HUDEP-2 (cell line): ENCODE data around the gene HIBCH.
"Not testable (repeated sequence)": the region's sequence is repeated elsewhere in the genome, so short reads cannot be mapped to it uniquely, and the experiment has no call there.

Experiments
- DNase-seq, 76 experiments: peaks; one replicate each; lab custom pipeline; 2025; ENCODE audit not compliant: unreplicated experiment in 76 of 76; lab: John Stamatoyannopoulos, UW

The HIBCH gene

DNA sequence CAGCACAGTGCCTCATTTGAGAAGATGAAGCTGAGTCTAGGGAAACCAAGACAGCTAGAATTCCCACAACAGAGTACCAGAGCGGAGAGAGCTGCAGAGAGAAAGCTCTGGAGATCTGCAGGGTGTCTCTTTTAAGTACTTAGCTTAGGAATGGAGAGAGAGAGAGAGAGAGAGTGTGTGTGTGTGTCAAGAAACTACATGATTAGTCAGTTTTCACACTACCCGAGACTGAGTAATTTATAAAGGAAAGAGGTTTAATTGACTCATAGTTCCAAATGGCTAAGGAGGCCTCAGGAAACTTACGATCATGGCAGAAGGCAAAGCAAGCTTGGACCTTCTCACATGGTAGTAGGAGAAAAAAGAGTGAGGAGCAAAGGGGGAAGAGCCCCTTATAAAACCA, 64.0 kb downstream of the HIBCH start:
- no peak for DNase-seq

DNA sequence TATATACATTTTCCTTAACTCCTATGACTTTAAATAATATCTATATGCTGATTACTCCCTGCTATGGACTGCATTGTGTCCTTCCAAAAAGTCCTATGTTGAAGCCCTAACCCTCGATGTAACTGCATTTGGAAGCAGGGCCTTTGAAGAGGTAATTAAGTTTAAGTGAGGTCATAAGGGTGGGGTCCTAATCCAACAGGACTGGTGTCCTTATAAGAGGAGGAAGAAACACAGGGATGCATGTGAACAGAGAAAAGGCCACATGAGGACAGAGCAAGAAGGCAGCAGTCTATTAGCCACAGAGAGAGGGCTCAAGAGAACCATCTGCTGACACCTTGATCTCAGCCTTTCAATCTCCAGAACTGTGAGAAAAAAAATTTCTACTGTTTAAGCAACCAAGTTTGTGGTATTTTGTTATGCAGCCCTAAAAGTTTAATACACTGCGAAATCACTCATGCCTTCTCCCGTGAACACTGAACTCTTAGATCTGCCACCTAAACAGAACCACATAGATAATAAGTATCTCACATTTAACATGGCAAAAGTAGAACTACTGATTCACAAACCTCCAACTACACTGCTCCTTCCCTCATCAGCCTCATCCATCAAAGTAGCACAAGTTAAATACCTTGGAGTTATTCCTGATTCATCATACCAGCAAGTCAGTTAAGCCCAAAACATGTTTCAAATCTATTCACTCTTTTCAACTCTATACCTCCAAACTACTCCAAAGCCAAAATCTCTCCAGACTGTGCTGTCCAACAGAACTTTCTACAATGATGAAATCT, 65.4 kb downstream of the HIBCH start:
- no peak for DNase-seq

- no peak for DNase-seq
Measured at GRCh38 chr2:190250421-190250820, 69.2 kb downstream of the HIBCH start.

- DNase-seq: no peak
Measured at GRCh38 chr2:190235551-190236075, 84.0 kb downstream of the HIBCH start.

DNA sequence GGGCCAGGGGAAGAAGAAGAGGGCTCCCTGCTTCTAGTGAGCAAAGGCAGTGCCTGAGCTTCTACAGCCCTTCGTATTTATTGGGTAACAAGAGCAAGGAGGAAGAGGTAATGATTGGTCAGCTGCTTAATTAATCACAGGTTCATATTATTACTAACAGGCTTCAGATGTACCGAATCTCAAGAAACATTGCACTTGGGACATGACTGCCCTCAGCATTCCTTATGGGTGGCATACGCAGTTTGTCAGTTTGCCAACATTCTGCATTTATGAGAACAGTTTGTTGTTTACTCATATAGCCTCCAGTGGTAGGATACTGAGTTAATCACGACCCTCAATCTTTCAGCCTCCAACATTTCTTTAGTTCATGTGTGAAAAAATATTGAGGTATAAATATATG, 84.5 kb downstream of the HIBCH start:
- DNase-seq: no peak

GRCh38 chr2:190223989-190224388, 95.6 kb downstream of the HIBCH start:
- not testable (repeated sequence) for DNase-seq

GRCh38 chr2:190222745-190223144, 96.9 kb downstream of the HIBCH start:
- not testable (repeated sequence) for DNase-seq

DNA sequence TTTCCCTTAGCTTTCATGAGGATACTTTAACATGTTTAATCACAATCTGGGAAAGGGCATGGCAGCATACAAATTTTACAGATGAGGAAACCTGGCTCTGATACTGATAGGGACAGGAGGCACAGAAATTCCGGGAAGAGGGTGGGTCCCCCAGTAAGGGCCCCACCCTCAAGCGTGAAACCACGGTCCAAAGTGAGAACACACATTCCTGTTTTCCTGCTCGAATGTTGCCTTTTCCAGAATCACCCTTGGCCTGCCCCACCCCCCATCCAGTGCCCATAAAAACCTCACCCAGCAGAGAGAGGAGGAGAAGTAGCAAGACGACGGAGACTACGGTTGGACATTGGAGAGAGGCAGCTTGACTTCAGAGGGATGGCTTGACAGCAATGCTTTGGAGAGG, 98.2 kb downstream of the HIBCH start:
- no peak for DNase-seq

DNA sequence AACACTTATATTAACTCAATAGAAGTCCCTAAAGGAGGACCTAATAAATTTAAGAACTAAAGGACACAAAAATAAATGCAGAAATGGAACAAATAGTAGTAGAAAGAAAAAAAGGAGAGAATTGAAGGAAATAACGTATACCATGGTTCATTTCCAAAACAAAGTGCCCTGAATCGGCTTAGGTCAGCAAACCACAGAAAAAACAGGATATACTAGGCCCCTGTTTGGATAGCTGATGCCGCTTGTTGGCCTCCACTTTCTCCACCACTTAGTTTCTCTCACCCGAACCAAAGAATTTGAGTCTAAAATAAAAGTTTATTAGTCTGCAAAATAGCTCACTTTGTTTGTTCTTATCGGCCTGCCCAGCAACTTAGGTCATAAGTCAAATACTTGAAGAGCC, 100.4 kb downstream of the HIBCH start:
- DNase-seq: no peak

DNA sequence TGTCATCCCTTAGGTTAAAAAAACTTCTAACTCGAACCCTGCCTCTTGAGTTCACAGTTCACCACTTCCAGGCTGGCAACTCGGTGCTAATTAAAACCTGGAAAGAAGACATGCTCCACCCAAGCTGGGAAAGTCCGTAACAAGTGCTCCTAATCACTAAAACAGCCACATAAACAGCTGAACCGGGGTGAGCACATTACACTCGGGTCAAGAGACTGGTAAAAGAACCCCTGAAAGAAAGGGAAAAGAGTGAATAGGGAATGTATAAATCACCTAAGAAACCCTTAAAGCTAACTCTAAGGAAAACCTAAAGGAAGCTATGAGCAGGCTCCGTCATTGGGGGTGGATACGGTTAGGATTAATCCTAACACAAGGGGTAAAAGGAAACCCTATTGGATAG, 102.0 kb downstream of the HIBCH start:
- DNase-seq: no peak

DNA sequence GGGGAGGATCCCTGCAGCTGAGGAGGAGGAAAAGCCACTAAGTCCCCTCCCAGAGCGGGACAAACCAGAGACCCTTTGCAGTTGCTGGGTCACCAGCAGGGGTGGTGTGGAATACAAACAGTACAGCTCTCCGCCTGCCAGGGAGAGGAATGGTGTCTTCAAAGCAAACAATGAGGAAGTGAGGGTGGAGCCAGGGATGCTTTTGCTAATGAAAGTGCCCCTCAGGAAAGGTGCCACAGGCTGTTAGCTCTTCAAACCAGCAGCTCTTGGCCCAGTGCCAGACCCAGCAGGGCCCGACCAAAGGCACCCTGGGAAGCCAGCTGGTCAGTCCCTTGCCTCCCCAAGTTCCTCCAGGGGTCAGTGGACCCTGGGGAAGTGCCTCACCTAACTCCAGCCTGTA, 102.8 kb downstream of the HIBCH start:
- peak in 35 of 76 experiments; percentile 3 to 47 (median 18) for DNase-seq

DNA sequence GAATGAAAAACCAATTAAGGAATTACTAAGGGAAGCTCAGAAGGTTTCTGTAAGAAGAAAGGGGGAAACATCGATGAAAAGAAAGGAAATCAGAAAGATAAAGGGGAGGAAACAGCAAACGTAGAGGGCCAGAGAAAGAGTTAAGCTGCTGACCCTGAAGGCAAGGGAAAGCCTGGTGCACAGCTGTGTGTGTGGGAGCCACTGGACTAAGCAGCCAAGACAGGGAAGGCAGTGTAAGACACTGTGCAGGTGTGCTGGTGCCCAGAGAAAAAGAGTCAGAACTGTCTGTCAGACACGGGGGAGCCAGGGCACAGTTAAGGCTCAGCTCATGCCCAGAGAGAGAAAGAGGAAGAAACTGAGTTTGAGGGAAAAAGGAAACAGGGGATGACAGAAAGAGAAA, 104.0 kb downstream of the HIBCH start:
- DNase-seq: no peak

GRCh38 chr2:190214426-190215194, 105.0 kb downstream of the HIBCH start:
- DNase-seq: peak in 1 of 76 experiments; percentile 20

DNA sequence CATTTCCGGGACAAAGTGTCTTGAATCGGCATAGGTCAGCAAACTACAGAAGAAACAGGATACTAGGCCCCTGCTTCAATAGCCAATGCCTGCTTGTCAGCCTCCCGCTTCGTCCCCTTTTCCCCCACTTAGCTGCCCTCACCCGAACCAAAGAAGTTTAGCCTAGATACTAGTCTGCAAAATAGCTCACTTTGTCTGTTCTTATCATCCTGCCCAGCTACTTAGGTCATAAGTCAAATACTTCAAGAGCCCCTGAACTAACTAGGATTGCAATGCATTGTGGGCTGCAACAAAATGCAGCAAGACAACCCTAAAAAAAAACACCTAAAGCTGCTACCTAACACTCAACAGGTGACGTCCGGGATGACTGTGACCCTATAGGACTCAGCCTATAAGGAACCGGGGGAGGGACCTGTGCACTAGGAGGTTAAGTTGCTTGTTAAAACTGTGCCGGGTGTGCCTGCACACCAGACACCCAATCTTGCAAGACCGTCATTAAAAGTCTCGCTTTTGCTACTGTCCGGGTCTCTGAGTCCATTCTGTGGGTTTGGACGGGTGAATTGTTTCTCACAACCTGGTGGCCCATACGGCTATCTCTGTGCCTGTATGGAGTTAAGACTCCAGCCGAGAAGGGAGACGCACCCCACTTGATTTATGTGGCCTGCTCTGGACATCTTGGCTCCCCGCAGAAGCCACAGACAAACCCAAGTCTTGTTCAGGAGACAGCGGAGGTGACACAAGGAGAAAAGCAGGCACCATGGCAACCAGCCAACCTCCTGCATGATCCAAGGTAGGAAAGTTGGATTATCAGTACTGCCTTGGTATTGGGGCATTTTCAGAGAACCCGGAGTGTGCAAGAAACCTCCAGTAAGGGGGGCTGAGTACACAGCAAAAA, 105.9 kb downstream of the HIBCH start:
- DNase-seq: peak in 1 of 76 experiments; percentile 6

DNA sequence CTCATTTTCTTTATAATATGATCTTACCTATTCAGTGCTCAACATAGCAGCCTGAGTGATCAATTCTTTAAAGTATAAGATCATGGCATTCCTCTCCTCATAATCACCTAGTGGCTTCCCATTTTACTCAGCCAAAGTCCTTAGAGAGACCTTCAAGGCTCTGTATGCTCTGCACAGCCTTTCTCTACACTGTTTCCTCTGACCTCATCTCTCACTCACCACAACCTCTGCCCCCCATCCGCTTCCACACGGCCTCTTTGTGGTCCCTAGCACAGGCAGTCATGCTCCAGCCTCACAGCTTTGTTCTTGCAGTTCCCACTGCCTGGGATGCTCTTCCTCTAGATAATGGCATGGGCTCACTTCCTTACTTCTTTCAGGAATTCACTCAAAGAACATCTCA, 109.2 kb downstream of the HIBCH start:
- no peak for DNase-seq

GRCh38 chr2:190209559-190209958, 110.1 kb downstream of the HIBCH start:
- DNase-seq: no peak

DNA sequence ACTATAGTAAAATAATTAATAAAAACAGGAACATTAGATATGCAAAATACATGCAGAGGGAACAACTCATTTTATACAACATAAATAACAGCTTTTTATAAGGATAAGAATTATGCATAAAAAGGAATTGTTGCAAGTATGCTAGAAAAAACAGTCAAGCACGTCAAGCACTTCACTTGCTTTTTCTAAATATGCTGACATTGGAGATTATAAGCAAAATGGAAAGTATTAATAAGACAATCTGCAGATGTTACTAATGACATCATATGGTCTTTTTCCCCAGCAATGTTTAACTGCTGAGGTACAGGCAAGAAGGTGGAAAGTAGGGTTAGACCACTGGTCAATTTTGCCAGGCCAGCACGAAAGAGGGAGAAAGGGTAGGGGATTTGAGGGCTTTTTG, 111.7 kb downstream of the HIBCH start:
- DNase-seq: no peak

DNA sequence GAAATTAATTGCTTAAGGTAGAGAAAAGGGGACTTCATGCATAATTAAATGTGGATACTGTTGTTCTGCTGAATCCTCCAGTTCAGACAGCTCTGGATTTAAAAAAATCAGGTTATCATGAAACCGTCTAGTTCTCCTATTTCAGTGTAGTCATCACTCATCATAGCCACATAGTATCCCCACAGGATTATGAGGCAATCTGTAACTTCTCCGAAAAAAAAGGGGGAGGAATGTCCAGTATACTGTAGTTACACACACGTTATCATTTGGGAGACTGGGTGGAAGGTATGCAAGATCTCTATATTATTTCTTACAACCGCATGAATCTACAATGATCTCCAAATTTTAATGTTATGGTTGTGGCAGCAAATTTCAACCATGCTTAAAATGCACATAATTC, 114.0 kb downstream of the HIBCH start:
- DNase-seq: no peak

DNA sequence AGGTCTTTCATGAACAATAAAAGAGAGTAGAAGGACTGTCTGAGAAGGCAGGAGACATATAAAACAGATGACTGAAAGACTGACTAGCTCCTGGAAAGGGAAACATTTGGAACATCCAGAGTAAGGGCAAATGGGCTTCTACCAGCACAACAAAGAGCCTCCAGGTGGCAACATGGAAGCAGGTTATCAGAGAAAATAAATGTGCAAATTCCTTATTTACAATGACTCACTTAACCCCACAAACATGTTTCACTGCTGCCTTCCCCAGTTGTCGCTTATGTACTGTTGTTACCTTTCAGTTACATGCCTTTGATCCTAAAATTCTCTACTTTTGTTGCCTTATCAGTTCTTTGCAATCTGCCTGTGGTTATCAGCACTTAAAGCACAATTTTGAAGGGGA, 117.0 kb downstream of the HIBCH start:
- DNase-seq: no peak

DNA sequence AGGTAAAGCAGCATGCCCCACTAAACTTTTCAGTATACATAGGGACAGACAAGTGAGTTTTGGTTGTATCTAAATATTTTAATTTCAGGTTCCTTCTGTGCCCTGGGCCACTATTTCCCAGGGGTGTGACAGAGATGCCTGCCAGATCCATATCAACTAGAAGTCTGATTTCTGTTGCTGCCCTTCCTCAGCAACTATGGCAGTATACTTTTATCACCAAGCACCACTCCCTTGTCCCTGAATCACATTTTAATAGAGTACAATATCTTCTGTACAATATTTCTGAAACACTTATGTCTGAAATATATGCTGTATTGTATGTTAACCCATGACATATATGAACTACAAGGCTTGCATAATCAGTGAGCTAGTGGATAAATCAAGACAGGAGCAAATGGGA, 117.6 kb downstream of the HIBCH start:
- DNase-seq: peak in 4 of 76 experiments; percentile 11 to 21 (median 18)

GRCh38 chr2:190200603-190201002, 119.0 kb downstream of the HIBCH start:
- DNase-seq: no peak
